NCI-H128 (cell line): ENCODE data around the gene TMEM259.

Source experiments
- DNase-seq: peaks from one replicate; lab custom pipeline; 2025; ENCODE audit not compliant: unreplicated experiment; lab: John Stamatoyannopoulos, UW

Gene TMEM259

DNA sequence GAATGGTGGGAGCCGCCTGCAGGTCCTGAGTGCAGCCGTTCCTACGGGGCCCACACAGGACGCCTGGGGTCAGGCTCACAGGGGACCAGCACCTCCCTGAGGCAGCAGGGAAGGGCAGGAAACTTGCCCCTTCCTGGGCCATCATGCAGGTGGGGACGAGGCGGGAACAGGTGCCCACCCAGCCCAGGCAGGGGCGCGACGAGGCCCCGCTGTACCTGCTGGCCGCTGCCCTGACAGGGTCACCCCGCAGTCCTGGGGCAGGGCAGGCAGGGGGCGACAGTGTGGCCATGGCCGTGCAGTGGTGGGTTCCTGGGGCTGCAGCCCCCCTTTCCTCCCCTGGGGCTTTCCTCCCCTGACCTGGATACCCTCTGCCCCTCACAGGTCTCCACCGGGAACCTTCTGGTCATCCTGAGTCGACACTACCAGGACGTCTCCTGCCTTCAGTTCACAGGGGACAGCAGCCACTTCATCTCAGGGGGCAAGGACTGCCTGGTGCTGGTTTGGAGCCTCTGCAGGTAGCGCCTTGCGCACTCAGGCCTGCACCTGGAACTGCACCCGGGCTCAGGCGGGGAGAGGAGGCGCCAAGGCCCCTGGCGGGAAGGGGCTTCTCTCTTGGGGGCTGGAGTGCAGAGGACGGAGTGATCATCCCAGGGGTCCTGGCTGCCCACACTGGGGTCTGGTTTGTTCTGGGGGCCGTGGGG lies 31.4 kb downstream of the TMEM259 start:
- DNase-seq, result no peak

DNA sequence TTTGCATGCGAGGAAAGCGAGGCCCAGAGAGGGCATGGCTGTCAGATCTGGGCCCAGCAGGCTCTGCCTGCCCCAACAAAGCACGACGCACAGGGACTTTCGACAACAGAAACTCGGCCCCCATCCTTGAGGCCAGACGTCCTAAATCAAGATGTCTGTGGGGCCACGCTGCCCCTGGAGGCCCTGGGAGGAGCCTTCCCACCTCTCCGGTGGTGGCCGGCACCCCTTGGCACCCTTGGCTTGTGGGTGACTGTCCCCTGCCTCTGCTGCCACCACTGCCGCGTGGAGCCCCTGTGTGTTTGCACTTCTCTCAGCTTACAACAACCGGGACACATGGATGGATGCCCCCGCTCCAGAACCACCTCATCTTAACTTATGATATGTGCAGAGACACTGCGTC lies 32.4 kb downstream of the TMEM259 start:
- no peak for DNase-seq

DNA sequence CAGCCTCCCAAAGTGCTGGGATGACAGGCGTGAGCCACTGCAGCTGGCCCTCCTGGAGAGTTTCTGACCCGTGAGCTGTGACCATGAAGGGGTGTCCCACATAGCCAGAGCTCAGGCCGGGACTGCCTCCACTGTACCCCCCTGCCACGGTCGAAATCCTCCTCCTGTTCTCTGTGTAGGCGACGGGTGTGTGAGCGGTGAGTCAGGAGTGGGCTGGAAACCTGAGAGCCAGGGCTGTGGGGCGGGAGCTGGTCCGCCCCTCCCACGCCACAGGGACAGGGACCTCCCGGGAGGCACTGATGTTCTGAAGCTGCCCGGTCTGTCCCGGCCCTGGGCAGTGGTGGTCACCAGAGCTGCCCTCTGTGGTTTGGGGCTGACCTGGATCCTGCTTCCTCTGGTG lies 32.8 kb downstream of the TMEM259 start:
- no peak for DNase-seq

DNA sequence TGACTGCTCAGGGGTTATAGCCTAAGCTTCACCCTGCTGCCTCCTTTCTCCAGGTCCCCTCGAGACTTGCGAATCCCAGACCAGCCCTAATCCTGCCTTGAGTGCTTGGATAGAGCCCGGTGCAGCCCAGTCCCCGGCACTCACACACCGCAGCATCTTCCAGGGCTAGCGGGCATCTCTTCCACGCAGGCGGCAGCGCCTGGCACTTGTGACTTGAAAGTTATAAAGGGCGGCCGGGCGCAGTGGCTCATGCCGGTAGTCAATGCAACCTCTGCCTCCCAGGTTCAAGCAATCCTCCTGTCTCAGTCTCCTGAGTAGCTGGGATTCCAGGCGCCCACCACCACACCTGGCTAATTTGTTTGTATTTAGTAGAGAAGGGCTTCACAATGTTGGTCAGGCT lies 34.8 kb downstream of the TMEM259 start:
- DNase-seq, result no peak

DNA sequence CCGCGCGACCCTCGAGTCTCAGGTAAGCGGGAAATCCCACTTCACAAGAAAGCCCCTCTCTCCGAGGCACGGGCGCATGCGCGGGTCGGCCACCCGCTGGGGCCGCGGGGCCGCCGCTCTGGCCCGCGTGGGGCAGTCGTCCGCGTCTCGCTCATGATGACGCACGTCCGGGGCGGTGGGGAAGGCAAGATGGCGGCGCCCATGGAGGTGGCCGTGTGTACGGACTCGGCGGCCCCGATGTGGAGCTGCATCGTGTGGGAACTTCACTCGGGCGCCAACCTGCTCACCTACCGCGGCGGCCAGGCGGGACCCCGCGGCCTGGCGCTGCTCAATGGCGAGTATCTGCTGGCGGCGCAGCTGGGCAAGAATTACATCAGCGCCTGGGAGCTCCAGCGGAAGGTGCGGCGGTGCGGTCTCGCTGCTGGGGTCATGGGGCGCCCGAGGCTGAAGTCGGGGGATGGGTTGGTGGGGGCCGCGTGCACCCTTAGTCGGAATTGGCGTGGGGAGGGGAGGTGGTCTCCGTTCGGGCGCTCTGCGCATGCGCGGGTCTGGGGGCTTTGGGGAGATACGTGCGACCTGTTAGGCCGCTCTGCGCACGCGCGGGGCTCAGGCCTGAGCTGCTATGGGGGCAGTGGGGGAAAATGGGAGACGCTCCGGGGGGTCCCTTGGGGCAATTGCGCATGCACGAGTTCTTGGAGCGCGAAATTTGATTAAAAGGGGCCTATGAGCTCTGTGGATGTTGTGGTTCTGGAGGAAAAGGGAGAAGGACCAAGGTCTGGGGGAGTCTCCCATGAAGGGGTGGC lies 36.6 kb downstream of the TMEM259 start, which contains the start of gene WDR18:
Gene WDR18, plus strand, starts transcription at position 181 of the 803 bp plus-strand sequence. Its CDS starts 9 bp downstream, at position 190.
- peak; percentile 80 for DNase-seq

DNA sequence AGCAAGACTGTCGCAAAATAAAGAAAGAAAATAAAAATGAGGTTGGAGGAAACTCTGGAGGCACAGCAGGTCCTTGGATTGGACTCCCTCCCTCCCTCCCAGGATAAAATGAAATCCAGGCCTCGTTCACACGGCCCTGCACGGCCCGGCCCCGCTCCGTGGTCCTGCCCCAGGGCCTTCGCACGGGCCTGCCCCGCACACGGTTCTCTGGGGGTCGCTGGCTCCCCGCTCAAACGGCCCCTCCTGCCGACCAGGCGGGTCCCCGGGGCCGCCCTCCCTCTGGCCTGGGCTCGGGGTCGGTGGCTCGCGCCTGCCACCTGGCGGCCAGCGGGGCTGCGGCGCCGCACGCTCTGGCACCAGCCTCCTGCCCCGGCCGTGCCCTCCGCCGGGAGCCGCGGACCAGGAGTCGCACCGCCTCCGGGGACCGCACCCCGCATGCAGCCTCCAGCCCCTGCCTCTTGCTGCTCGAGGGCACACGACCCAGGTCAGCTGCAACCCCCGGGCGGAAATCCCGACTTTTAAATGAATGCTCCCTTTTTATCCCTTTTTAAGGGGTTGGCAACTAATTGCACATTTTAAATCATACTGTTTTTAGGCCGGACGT lies 38.3 kb downstream of the TMEM259 start:
- peak; percentile 44 for DNase-seq

GRCh38 chr19:980133-980998 lies 40.6 kb downstream of the TMEM259 start:
- DNase-seq, result no peak

GRCh38 chr19:979318-979741 lies 41.6 kb downstream of the TMEM259 start:
- DNase-seq, result no peak

GRCh38 chr19:977058-977464 lies 43.9 kb downstream of the TMEM259 start:
- no peak for DNase-seq

GRCh38 chr19:976476-976875 lies 44.4 kb downstream of the TMEM259 start:
- no peak for DNase-seq

DNA sequence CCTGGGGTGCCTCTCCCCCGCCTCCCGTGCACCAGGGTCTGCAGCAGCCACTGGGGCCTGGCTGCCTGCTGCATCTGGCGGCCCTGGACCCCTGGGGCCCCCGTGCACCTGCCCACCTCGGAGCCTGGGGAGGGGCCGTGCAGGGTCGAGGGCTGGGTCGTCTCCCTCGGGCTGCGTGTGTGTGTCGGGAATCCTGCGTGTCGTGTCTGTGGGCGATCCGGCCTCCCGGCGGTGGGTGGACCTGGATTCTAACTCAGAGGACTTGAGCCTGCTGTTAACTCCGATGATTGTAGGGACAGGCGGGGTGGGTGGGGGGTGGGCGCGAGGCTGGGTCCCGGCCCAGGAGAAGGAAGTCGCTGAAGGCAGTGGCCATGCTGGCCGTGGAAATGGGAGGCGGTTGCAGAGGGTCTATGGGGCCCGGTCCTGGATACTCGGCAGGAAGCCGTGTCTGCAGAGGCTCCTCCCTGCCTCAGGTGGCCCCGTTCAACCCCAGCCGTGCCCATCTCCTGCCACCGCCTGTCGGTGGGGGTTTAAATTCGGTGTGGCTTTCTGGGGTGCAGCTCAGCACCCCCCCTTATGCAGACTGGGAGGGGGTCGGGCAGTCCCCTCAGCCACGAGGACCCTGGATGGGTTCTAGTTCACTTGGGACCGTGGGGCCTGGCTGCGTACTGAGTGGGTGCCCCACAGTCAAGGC lies 46.2 kb downstream of the TMEM259 start:
- no peak for DNase-seq

DNA sequence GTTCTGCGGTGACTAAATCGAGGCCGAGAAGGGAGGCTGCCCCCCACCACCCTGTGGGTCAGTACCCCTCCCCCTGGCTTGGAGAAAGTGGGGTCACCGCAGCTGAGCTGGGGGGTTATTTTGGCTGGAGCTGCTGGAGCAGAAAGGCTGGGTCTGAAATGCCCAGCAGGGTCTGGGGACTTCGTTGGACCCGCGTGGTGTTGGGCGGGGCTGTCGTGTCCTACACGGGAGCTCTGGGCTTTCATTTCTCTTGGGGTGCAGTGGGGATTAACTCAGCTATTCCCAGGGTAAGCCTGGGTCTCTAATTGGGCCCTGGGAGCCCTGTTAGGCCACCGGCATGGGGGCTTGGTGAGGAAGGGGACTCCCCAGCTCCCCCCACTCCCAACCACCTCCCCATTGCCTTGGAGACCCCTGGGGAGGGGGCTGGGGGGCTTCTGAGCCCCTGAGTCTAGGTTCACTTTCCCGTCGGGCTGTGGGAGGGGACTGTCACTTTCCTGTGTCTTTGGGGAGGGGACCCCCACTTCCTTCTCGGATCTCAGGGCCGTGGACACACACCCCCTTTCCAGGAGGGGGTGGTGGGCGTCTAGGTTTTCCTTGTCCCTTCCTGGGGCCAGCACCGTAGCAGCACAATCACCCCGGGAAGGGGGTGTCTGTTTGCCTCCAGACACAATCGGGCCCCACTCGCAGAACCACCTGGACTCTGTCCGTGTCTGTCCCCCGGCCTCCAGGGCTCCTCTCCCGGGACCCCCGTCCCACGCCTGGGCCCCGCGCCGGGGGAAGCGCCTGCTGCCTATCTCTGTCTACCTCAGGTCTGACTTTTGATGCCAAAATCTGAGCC lies 47.0 kb downstream of the TMEM259 start:
- no peak for DNase-seq

DNA sequence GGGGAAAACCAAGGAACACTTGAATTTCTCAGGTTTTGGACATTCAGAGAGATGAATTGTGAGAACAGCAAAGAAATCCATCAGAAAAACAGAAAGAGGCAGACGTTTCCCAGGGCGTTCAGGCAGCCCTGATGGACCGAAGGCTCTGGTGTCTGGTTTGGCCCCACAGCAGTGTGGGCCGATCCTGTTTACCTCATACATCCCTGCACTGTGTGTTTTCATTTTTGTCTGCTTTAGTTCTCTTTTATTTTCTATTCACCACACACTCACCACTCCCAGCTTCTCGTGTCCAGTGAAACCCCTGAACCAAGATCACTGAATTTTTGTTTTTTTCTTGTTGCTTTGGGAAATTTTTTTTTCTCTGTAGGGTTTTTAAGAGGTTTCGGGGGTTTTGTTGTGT lies 48.6 kb downstream of the TMEM259 start:
- no peak for DNase-seq

GRCh38 chr19:971795-972194 lies 49.1 kb downstream of the TMEM259 start:
- no peak for DNase-seq

- no peak for DNase-seq
Observed at GRCh38 chr19:970695-971094, 50.2 kb downstream of the TMEM259 start.

- no peak for DNase-seq
Observed at GRCh38 chr19:966485-967088, 54.3 kb downstream of the TMEM259 start.

GRCh38 chr19:964761-965694 lies 55.9 kb downstream of the TMEM259 start:
- no peak for DNase-seq

GRCh38 chr19:964116-964520 lies 56.8 kb downstream of the TMEM259 start:
- DNase-seq, result no peak
